Cardiac fibroblast (primary cell): ENCODE data around the gene LHFPL3.
"Not testable (repeated sequence)": the region's sequence is repeated elsewhere in the genome, so short reads cannot be mapped to it uniquely, and the experiment has no call there.

ENCODE experiments used
- DNase-seq, 2 donors: peaks; one replicate each; pipeline versions ENCODE4 v3.0.0 to v3.0.0-alpha.2; 2010; ENCODE audit warnings: low read depth in 2 of 2
- H3K4me3 ChIP-seq, 2 donors: replicated peaks in 1 of 2; 1 replicate in 1 of 2; 2 replicates in 1 of 2; pipeline ENCODE4 v1.5.1; 2011; ENCODE audit warnings: low read depth in 2 of 2, low read length in 2 of 2, mild to moderate bottlenecking in 2 of 2, moderate library complexity in 1 of 2
- TF ChIP-seq, protein P1 (sequence below): IDR thresholded peaks from one replicate; pipeline ENCODE4 v1.5.1; 2011; ENCODE audit warnings: low read depth, mild to moderate bottlenecking, low read length, inconsistent platforms

Gene LHFPL3

DNA sequence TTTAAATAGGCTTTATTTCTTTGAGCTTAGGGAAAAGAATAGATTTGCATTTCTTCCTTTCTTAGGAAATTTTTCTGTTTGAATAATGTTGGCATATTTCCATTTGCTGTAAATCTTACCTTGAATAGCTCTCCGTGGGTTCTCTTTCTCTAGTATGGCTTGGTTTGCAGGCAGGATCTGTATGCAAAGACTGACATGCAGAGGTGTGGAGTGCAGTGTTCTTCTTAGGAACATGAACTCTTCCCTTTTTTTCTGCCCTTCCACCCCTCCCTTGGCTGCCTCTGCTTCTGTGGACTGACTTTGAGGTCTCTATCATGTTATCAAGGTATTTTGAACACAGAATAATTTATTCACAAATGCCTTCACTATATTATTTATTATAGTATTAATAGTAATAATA, 222.8 kb downstream of the LHFPL3 start:
- TF ChIP-seq, protein P1, sequence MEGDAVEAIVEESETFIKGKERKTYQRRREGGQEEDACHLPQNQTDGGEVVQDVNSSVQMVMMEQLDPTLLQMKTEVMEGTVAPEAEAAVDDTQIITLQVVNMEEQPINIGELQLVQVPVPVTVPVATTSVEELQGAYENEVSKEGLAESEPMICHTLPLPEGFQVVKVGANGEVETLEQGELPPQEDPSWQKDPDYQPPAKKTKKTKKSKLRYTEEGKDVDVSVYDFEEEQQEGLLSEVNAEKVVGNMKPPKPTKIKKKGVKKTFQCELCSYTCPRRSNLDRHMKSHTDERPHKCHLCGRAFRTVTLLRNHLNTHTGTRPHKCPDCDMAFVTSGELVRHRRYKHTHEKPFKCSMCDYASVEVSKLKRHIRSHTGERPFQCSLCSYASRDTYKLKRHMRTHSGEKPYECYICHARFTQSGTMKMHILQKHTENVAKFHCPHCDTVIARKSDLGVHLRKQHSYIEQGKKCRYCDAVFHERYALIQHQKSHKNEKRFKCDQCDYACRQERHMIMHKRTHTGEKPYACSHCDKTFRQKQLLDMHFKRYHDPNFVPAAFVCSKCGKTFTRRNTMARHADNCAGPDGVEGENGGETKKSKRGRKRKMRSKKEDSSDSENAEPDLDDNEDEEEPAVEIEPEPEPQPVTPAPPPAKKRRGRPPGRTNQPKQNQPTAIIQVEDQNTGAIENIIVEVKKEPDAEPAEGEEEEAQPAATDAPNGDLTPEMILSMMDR: no peak
- no peak for DNase-seq
- H3K4me3 ChIP-seq: no peak overlapping the region

DNA sequence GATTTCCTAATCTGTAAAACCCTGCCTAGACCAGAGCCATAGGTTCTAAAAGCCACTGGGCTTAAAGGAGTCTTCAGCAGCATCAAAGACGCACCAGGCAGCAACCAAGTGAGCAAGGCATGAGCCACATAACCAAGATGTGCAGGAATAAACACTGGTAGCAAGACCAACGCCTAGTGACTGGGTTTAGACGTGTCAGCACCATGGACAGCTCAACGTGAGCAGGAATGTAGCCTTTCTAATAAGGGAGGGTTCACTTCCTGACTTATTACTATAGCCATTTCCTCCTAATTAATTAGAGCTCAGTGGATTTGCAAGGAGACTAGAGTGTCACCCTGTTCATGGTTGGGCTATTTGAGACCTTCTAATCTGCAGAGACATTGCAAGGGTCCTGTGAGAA, 223.7 kb downstream of the LHFPL3 start:
- TF ChIP-seq, protein P1: no peak
- no peak overlapping the region for H3K4me3 ChIP-seq
- DNase-seq: peak; percentile 2 to 45

DNA sequence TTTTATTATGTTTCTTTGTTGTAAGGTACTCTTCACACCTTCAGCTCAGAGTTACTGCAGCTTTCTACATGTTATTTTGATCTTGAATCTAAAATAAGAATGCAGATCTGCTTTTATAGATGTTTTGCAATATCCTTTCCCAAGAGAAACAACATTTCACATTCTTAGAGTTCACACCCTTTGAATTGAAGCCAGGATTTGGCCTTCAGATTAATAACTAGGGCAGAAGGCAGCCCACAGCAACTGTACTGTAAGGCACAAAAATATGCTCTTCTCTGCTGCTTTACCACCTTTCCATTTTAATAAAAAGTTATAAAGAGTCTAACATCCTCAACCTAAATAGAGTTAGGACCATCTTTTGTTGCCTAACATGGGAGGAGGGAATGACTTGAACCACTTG, 224.7 kb downstream of the LHFPL3 start:
- H3K4me3 ChIP-seq: no peak overlapping the region
- DNase-seq: no peak
- TF ChIP-seq, protein P1: no peak

DNA sequence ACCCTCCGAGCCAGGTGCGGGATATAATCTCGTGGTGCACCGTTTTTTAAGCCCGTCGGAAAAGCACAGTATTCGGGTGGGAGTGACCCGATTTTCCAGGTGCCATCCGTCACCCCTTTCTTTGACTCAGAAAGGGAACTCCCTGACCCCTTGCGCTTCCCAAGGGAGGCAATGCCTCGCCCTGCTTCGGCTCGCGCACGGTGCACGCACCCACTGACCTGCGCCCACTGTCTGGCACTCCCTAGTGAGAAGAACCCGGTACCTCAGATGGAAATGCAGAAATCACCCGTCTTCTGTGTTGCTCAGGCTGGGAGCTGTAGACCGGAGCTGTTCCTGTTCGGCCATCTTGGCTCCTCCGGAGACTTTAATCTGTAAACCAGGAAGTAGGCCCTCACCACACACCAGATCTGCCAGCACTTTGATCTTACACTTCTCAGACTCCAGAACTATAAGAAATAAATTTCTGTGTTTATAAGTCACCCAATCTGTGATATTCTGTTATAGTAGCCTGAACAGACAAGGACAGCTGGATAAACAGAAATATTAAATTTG, 235.0 kb downstream of the LHFPL3 start:
- not testable (repeated sequence) for DNase-seq, H3K4me3 ChIP-seq

DNA sequence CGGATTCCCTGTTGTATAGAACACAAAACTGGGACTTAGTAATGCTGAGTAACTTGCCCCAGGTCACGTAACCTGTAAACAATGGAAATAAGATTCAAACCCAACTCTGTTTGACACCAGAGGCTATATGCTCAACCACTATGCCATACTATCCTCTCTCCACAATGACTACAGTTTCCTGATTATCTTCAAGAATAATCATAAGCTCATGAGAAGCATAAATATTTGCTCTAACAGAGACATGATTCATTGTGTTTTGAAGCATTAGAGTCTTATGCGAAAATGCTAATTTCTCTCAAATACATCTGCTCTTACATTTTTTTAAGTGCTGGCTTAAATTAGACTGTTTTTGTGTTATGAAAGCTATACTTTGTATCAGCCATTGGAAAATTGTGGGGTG, 241.3 kb downstream of the LHFPL3 start:
- no peak overlapping the region for H3K4me3 ChIP-seq
- TF ChIP-seq, protein P1: no peak
- DNase-seq: no peak

DNA sequence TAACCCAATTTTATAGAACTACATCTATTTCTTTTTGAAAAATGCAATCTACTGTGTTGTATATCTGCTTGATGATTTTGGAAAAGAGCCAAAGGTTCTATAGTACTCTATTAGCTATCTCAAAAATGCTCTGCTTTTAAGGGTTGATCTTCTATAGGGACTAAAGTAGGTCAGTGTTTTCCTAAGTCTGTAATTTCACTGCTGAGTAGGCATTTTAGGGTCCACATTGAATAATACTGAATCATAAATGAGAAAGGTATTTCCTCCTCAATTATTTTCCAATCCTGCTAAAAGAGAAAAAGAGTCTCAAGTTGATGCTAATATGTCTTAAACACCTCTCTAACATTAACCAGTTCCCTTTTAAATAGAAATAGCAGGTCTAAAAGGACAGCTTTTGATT, 244.2 kb downstream of the LHFPL3 start:
- no peak for DNase-seq
- H3K4me3 ChIP-seq: no peak overlapping the region
- TF ChIP-seq, protein P1: no peak

DNA sequence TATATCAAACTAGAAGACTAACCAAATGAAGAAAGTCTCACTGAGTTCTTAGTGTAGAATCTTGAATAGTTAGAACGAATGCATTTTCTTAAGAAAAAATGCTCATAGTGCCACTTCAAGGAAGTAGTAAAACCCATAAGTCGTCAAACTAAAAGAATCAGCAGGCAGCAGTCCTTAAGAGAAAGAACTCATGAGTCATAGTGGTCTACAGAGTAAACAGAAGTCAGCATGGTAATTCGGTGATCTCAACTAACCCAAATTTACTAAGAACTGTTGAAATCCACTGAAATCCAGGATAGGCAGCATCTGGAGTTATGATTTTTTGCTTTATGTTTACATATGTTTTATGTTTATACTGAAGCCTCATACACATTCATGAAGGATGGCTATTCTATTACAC, 256.2 kb downstream of the LHFPL3 start:
- no peak overlapping the region for H3K4me3 ChIP-seq
- peak in 1 of 2 donors; percentile 1 for DNase-seq
- TF ChIP-seq, protein P1: no peak

DNA sequence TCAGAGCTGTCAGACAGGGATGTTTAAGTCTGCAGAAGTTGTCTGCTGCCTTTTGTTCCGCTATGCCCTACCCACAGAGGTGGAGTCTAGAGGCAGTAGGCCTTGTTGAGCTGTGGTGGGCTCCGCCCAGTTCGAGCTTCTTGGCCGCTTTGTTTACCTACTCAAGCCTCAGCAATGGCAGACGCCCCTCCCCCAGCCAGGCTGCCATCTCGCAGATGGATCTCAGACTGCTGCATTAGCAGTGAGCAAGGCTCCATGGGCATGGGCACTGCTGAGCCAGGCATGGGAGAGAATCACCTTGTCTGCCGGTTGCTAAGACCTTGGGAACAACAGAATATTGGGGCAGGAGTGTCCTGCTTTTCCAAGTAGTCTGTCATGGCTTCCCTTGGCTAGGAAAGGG, 267.2 kb downstream of the LHFPL3 start:
- not testable (repeated sequence) for H3K4me3 ChIP-seq, DNase-seq
